HG03460 (cell line): ENCODE measurements around the gene IRF6.
"Not testable (repeated sequence)": the region's sequence is repeated elsewhere in the genome, so short reads cannot be mapped to it uniquely, and the experiment has no call there.

Experiments
- ATAC-seq: cut with Tn5 transposase; IDR thresholded peaks from one replicate; pipeline ENCODE4 v1.9.1; 2021; ENCODE audit not compliant: unreplicated experiment

Gene IRF6

DNA sequence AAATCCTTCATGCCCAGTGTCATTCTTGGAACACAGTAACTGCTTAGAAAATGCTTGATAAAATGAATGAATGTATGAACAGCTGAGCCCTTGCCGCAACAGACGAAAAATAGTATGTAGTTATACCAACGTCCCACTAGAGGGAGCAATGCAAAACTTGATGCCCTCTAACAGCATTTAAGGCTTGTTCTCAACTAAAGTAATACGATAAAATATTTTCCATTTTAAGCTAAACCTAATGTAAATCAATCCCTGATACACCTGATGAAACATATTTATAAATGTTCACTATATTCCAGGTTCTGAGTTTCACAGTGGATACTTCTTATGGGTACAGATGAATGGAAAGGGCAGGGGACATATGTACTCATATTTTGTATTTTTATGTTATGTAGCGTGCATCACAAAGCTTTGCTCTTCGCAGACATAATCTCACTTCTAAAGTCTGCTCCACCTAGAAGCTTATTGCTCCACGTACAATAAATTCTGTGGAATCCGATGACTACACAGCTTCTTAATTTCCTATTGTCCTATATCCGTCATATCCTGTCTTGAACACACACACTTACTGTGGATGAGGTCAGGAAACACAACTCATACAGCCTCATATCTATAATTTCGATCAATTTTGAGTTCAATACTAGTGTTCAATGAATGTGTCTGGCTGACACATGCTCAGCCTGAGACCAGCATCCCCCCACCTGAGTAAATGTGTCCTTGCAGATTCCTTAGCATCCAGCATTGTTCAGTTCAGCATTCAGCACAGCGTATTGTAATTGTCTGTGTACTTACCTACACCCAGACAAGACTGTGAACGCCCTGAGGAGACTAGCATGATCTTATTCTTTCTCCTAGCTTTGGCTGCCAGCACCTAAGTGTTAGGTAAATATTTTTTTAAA, 17.4 kb upstream of the IRF6 start:
- no peak for ATAC-seq

- ATAC-seq = no peak
Observed at GRCh38 chr1:209822706-209823105, 16.8 kb upstream of the IRF6 start.

GRCh38 chr1:209820986-209821385, 15.0 kb upstream of the IRF6 start:
- ATAC-seq = no peak

- ATAC-seq = no peak
Observed at GRCh38 chr1:209819058-209819457, 13.1 kb upstream of the IRF6 start.

- no peak for ATAC-seq
Observed at GRCh38 chr1:209817691-209818090, 11.7 kb upstream of the IRF6 start.

DNA sequence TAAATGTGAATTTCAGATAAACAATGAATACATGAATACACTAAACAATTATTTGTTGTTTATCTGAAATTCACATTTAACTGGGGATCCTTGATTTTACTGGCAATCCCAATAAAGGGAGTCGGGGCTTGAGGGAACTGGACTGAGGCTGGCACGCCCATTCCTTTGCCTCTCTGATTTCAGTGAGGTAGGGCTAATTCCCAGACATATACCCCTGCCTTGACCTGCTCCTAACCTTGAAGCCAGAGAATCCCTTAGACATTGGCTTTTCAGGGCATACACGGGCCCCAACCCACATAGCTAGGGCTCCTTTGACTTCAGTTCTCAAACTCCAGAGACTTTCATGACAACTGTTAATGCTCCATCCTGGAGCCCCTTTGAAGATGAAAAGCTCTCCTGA, 11.0 kb upstream of the IRF6 start:
- ATAC-seq = no peak

- ATAC-seq = no peak
Observed at GRCh38 chr1:209815931-209816341, 10.0 kb upstream of the IRF6 start.

GRCh38 chr1:209815490-209815889, 9.5 kb upstream of the IRF6 start:
- no peak for ATAC-seq

GRCh38 chr1:209813902-209814301, 8.0 kb upstream of the IRF6 start:
- no peak for ATAC-seq

- no peak for ATAC-seq
Observed at GRCh38 chr1:209810783-209811182, 4.8 kb upstream of the IRF6 start.

GRCh38 chr1:209809611-209810010, 3.7 kb upstream of the IRF6 start:
- no peak for ATAC-seq

DNA sequence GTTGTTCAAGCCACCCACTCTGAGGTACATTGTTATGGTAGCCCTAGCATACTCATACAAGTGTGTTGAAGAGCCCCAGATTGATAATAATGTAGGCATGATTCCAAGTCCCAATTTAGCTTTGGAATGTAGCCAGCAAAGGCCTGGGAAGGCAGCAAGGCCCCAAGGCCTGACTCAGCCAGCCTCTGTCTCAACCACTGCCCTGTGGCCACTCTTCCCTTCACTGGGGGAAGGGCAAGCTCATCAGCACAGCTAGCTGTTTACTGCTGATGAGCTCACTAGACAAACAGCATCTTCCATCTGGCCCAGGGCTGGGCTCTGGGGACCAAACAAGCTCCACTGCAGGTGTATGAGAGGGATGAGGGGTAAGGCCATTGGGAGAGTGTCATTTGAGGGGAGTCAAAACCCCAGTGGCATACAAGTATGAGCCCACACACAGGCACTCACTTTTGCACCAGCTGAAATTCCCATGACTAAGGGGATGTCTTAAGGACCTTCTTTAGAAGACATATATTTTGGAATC, 2.2 kb upstream of the IRF6 start:
- ATAC-seq = no peak

GRCh38 chr1:209807509-209807908, 1.6 kb upstream of the IRF6 start:
- no peak for ATAC-seq

DNA sequence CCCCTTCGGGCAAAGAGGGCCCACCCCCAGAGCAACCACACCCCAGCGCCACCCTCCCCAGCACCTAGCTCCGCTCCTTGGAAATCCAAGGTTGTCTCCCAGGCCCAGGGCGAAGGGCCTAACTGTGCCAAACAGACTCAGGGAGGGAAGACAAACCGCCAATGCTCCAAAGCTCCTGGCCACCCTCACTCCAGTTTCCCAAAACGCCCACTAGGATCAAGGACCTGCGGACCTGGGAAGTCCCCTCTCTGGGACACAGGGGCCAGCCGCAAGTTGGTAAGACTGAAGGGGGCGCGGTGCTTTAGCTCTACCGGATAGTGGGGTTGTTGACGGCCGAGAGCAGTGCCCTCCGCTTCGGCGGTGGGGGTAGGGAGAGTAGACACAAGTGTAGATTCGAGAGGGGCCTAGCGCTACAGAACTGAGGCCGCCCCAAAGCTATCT, 581 bp downstream of the IRF6 start:
- ATAC-seq = no peak

DNA sequence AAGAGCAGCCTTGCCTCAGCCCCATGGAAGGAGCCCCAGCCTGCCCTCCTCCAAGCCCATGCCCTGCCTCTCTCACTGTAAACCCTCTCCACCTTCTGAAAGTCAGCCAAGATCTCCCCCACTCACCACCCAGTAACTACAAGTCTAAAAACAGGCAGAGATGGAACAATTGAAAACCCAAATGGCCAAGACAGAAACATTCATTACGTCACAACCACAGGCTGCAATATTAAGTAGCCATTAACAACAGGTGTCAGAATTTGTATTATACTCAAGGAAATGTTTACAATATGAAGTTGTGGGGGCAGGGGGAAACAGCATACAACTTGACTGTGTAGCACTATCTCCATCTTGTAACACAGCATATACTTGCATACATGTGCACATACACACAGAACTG, 2.4 kb downstream of the IRF6 start:
- ATAC-seq = no peak

GRCh38 chr1:209802780-209803152, 3.2 kb downstream of the IRF6 start:
- no peak for ATAC-seq

DNA sequence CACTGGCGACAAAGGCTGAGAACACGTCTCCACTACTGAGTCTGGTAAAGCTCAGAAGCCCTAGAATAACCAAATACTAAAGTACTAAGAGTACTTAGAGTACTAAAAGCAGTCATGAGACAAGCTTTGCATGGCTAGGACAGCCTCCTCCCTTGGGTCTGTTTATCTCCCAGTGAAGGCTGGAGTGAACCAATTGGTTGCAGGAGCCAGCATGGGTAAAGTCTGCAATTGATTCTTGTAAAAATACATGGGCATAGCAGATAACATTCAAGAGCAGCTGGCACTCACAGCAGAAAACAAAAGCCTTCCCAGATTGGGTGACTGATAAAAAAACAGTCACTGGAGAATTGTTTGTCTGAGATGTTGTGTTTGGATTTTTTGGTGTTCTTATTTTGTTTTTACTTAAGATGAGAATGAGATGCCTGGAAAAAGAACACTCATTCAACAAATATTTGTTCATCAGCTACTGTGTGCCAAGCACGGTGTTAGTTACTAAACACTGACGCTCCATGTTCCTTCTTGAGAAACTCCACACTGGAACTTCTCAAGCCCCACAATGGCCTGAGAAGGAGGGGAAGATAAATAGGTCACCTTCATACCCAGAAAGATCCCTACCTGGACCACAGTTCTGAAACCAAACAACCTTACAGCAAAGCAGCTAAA, 3.7 kb downstream of the IRF6 start:
- no peak for ATAC-seq

GRCh38 chr1:209800984-209801834, 4.7 kb downstream of the IRF6 start:
- no peak for ATAC-seq

DNA sequence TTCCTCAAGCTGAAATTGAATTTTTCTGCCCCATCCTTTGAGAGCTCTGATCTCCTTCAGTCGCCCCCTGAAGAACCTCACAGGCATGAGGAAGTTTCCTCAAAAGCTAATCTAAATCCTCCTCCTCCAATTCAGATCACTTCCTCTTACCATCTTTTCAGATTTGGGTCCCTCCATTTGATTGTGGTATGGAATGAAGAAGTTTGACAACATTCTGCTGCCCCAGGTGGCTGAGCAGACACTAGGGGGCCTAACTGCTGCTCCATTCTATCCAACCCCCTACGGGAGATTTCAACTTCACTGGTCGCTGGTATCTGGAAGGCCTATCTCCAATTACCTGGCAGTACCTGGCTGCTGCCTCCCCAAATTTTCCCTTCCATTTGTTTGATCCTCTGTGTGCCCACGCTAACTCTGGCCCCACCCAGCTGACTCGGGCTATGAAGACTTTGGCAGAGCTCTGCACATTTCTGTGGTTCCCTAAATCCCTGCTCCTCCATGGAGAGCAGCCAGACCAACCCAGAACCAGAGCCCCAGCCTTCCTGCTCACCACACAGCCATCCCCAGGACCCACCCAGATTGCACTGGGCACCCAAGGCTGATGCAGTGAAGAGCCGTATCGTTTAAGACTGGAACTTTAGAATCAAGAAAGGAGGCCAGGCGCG, 7.8 kb downstream of the IRF6 start:
- ATAC-seq = no peak

DNA sequence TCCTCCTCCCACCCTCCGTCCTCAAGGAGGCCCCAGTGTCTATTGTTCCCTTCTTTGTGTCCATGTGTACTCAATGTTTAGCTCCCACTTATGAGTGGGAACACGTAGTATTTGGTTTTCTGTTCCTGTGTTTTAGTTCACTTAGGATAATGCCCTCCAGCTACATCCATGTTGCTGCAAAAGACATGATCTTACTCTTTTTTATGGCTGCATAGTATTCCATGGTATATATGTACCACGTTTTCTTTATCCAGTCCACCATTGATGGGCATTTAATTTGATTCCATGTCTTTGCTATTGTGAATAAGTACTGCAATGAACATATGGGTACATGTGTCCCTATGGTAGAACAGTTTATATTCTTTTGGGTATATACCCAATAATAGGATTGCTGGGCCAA, 12.2 kb downstream of the IRF6 start:
- not testable (repeated sequence) for ATAC-seq

GRCh38 chr1:209791920-209792319, 14.0 kb downstream of the IRF6 start:
- ATAC-seq = no peak
